ENCODE data around the gene UBE3C.
A peak's percentile ranks its signal among the peaks of the same experiment; 100 is the strongest.
"Not testable (repeated sequence)": the region's sequence is repeated elsewhere in the genome, so short reads cannot be mapped to it uniquely, and the experiment has no call there.

UBE3C gene

DNA sequence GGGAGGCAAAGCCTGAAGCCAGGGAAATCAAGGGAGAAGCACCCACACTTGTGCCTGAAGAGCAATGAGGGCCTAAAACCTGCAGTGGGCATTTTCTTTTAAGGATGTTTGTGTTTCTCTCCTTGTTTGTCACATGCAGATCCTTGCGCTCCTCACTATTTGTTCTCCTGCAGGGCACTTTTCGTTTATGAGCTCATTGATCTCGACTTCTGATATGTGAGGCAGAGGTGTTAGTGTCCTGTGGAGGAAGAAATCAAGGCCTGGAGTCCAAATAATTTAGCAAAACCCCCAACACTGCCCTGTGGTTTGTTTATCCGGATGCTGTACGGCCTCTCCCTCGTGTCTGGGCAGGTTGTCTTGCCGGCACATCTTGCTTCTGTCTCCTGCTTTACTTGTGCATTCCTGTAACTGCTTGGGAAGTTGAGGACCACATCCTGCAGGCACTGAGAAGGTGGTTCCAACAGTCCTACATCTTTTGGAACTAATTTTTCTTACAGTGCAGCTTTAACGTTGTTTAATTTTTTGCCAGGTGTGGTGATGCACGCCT lies 13.7 kb downstream of the UBE3C start:
- no peak overlapping the region for H3K4me3 ChIP-seq (ENCODE audit: control insufficient read depth, low read depth, low read length)
- TF ChIP-seq, protein P1, sequence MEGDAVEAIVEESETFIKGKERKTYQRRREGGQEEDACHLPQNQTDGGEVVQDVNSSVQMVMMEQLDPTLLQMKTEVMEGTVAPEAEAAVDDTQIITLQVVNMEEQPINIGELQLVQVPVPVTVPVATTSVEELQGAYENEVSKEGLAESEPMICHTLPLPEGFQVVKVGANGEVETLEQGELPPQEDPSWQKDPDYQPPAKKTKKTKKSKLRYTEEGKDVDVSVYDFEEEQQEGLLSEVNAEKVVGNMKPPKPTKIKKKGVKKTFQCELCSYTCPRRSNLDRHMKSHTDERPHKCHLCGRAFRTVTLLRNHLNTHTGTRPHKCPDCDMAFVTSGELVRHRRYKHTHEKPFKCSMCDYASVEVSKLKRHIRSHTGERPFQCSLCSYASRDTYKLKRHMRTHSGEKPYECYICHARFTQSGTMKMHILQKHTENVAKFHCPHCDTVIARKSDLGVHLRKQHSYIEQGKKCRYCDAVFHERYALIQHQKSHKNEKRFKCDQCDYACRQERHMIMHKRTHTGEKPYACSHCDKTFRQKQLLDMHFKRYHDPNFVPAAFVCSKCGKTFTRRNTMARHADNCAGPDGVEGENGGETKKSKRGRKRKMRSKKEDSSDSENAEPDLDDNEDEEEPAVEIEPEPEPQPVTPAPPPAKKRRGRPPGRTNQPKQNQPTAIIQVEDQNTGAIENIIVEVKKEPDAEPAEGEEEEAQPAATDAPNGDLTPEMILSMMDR (conservative IDR thresholded peaks at IDR 0.05; ENCODE audit: control insufficient read depth, insufficient read depth, low read depth, low read length), result no peak
- DNase-seq (ENCODE audit: low read depth), result no peak

DNA sequence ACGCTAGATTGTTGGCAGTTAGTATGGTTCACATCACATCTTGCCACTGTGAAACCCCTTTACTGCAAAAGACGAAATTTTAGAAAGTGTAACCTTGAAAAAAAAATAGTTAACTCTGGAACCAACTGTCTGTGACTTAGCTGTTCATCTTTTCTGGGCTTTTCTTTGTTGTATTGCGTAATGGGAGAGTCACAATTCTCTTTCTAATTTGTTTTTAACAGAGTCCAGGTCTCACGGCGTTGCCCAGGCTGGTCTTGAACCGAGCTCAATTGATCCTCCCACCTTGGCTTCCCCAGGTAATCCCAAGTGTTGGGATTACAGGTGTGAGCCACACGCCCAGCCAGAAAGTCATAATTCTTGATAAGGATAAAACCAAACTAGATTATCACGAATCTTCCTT lies 14.5 kb downstream of the UBE3C start:
- peak; percentile 31 for DNase-seq (ENCODE audit: low read depth)
- TF ChIP-seq, protein P1 (conservative IDR thresholded peaks at IDR 0.05; ENCODE audit: control insufficient read depth, insufficient read depth, low read depth, low read length), result no peak

DNA sequence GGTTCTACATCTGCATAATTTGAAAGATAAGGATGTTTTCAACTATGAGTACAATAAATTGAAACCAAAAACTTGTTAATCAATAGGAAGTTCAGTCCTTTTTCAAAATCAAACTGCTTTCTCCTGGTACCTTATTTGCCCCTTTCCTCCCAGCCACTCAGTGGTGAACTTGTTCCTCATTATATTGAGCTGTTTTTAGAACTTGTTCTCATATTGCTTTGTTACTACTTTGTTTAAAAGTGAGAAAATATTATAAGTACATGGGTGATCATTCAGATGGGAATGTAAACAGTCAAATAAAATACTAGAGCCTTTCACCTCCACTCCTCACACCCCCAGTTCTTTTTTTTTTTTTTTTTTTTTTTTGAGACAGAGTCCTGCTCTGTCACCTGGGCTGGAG lies 17.2 kb downstream of the UBE3C start:
- H3K4me3 ChIP-seq (ENCODE audit: control insufficient read depth, low read depth, low read length), result no peak overlapping the region
- no peak for DNase-seq (ENCODE audit: low read depth)
- TF ChIP-seq, protein P1 (conservative IDR thresholded peaks at IDR 0.05; ENCODE audit: control insufficient read depth, insufficient read depth, low read depth, low read length), result no peak

More for the DNA sequence above, 14.5 kb downstream of the UBE3C start:
- H3K4me3 ChIP-seq (ENCODE audit: control insufficient read depth, low read depth, low read length), result no peak overlapping the region

DNA sequence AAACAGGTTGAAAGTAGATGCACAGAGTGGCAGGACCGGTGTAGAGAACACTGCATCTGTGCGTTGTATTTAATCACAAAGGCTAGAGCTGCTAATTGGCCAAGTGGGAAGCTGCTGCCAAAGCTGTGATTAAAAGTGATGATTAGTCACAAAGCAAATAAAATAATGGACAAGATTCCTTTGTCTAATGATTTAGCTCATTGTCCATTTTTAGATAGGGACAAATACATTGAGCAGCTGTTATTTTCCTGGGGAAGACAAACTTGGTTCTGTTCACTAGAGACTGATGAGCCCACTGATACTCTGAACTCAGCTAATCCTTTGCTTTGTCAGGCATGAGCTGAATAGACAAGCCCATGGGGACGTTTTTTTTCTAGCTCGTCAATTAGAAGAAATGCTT lies 19.7 kb downstream of the UBE3C start:
- TF ChIP-seq, protein P1 (conservative IDR thresholded peaks at IDR 0.05; ENCODE audit: control insufficient read depth, insufficient read depth, low read depth, low read length), result no peak
- no peak overlapping the region for H3K4me3 ChIP-seq (ENCODE audit: control insufficient read depth, low read depth, low read length)
- DNase-seq (ENCODE audit: low read depth), result no peak

DNA sequence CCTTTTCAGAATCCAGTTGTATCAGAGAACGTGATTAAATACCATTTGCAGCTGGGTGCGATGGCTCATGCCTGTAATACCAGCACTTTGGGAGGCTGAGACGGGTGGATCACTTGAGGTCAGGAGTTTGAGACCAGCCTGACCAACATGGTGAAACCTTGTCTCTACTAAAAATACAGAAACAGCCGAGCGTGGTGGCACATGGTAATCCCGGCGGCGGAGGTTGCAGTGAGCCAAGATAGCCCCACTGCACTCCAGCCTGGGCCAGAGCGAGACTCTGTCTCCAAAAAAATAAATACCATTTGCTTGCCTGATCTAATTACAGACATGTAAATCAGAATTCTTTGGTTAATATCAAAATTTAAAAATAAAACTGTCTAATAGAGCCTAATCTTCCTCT lies 20.8 kb downstream of the UBE3C start:
- not testable (repeated sequence) for DNase-seq (ENCODE audit: low read depth); H3K4me3 ChIP-seq (ENCODE audit: control insufficient read depth, low read depth, low read length)

DNA sequence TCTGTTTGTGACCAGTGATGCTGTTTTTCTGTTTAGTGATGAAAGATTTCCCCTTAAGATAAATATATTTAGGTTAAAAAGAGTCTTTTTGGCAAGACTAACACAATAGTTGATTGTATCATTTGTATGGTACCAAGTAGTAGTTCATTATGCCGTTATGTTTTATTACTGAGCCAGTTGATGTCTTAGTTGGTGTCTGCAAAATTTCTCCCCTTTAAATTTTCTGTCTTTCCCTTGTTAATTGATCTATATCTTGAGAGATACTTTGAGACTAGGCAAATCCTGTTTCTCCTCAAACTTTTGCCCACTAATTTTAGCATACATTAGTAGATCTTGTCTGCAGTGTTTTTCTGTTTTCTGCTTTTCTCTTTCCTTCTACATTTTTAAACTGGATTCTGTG lies 21.7 kb downstream of the UBE3C start:
- TF ChIP-seq, protein P1 (conservative IDR thresholded peaks at IDR 0.05; ENCODE audit: control insufficient read depth, insufficient read depth, low read depth, low read length), result no peak
- DNase-seq (ENCODE audit: low read depth), result no peak

DNA sequence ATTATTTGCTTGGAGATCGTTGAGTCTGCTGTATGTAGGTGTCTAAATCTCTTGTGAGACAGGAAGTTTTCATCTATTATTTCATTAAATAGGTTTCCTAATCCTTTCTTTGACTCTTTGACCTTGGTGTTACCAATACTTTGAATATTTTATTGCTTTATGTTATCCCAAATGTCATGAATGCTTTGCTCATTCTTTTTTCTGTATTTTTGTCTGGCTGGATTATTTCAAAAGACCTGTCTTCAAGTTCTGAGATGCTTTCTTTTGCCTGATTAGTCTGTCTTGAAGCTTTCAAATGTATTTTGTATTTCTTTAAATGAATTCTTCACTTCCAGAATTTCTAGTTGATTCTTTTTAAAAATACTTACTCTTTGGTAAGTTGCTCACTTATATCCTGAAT lies 27.3 kb downstream of the UBE3C start:
- TF ChIP-seq, protein P1 (conservative IDR thresholded peaks at IDR 0.05; ENCODE audit: control insufficient read depth, insufficient read depth, low read depth, low read length), result no peak
- H3K4me3 ChIP-seq (ENCODE audit: control insufficient read depth, low read depth, low read length), result no peak overlapping the region
- DNase-seq (ENCODE audit: low read depth), result no peak

More for the DNA sequence above, 21.7 kb downstream of the UBE3C start:
- no peak overlapping the region for H3K4me3 ChIP-seq (ENCODE audit: control insufficient read depth, low read depth, low read length)
